RWPE1 (cell line): ENCODE results near the gene ATF7IP.
"Not testable (repeated sequence)": the region's sequence is repeated elsewhere in the genome, so short reads cannot be mapped to it uniquely, and the experiment has no call there.

Experiments
- CTCF ChIA-PET: fragments of 350-600 bp; sonication (Branson Sonifier 250); formaldehyde crosslinking; extraction: SDS; loops from one replicate; lab custom pipeline; 2021; lab: Yijun Ruan, JAX
- POLR2A ChIA-PET: fragments of 400-600 bp; formaldehyde crosslinking; extraction: SDS; loops from one replicate; lab custom pipeline; 2020; ENCODE audit warnings: antibody characterized with exemption; ENCODE audit not compliant: low non-redundant PET; lab: Yijun Ruan, JAX
- DNase-seq: peaks from one replicate; pipeline ENCODE4 v3.0.0; 2012; ENCODE audit warnings: low spot score
- H3K27ac ChIP-seq: fragments of 450-650 bp; 2 replicates; pipeline ENCODE4 v1.5.1; 2017
- TF ChIP-seq, protein P1 (sequence below): fragments of 450-650 bp; conservative IDR thresholded peaks from 2 replicates; pipeline ENCODE4 v1.5.1; 2017; ENCODE audit warnings: low read depth, mild to moderate bottlenecking

The ATF7IP gene, protein sequence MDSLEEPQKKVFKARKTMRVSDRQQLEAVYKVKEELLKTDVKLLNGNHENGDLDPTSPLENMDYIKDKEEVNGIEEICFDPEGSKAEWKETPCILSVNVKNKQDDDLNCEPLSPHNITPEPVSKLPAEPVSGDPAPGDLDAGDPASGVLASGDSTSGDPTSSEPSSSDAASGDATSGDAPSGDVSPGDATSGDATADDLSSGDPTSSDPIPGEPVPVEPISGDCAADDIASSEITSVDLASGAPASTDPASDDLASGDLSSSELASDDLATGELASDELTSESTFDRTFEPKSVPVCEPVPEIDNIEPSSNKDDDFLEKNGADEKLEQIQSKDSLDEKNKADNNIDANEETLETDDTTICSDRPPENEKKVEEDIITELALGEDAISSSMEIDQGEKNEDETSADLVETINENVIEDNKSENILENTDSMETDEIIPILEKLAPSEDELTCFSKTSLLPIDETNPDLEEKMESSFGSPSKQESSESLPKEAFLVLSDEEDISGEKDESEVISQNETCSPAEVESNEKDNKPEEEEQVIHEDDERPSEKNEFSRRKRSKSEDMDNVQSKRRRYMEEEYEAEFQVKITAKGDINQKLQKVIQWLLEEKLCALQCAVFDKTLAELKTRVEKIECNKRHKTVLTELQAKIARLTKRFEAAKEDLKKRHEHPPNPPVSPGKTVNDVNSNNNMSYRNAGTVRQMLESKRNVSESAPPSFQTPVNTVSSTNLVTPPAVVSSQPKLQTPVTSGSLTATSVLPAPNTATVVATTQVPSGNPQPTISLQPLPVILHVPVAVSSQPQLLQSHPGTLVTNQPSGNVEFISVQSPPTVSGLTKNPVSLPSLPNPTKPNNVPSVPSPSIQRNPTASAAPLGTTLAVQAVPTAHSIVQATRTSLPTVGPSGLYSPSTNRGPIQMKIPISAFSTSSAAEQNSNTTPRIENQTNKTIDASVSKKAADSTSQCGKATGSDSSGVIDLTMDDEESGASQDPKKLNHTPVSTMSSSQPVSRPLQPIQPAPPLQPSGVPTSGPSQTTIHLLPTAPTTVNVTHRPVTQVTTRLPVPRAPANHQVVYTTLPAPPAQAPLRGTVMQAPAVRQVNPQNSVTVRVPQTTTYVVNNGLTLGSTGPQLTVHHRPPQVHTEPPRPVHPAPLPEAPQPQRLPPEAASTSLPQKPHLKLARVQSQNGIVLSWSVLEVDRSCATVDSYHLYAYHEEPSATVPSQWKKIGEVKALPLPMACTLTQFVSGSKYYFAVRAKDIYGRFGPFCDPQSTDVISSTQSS

DNA sequence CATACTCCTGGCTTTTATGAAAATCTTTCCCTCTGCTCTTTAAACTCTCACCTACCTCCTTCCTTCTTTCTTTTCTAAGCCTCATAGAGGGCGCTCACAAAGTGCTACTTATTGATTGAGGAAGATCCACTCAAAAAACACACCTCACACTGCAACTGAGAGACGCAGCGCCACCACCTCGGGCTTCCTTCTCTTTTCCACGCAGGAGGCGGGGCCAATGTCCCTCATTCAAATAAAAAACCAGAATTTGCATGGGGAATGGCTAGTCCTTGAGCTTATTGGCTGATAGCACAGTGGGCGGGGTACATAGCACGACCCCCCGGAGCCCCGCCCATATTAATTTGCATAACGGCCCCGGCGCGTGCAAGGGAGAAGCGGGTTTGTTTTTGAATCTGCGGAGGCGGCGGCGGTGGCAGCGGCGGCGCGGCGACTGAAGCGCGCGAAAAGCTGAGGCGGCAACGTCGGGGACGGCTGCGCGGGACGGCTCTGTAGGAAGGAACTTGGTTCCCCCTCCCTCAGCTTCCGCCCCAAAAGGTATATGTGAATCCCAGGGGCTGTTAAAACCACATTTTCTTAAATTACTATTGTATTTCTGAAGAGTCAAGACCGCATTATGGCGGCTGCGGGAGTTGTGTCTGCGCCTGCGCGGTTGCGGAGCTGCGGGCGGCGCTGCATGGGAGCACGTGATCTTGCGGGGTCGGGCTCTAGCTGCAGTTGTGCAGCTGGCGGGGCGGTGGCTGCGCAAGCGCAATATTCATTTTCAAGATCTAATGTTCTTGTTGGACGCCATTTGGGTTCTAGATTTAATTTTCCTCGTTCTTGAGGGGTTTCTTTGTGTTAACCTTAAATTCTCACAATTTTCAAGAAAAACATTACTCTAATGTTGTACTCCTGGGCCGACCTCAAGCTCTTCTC is at the start of gene ATF7IP:
TSS of gene ATF7IP (plus strand) at position 389 of the 915 bp plus-strand sequence. CDS start 58,234 bp downstream, outside the sequence.
- TF ChIP-seq, protein P1, sequence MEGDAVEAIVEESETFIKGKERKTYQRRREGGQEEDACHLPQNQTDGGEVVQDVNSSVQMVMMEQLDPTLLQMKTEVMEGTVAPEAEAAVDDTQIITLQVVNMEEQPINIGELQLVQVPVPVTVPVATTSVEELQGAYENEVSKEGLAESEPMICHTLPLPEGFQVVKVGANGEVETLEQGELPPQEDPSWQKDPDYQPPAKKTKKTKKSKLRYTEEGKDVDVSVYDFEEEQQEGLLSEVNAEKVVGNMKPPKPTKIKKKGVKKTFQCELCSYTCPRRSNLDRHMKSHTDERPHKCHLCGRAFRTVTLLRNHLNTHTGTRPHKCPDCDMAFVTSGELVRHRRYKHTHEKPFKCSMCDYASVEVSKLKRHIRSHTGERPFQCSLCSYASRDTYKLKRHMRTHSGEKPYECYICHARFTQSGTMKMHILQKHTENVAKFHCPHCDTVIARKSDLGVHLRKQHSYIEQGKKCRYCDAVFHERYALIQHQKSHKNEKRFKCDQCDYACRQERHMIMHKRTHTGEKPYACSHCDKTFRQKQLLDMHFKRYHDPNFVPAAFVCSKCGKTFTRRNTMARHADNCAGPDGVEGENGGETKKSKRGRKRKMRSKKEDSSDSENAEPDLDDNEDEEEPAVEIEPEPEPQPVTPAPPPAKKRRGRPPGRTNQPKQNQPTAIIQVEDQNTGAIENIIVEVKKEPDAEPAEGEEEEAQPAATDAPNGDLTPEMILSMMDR = peak; percentile 21; the same call in 1 of the 2 replicates
- H3K27ac ChIP-seq = peak within 1 kb of the TSS; percentile 96
- peak; percentile 98 for DNase-seq
- CTCF ChIA-PET = interaction anchor here (0.6 to 1.2 kb wide), 8 partner anchors 127 to 1115 kb away, joined by 3 to 7 read pairs (median 4); no protein-coding TSS in a partner anchor
- POLR2A ChIA-PET = interaction anchor here (0.5 to 1.9 kb wide), 4 partner anchors 29 to 130 kb away, joined by 3 to 9 read pairs (median 3); no protein-coding TSS in a partner anchor

DNA sequence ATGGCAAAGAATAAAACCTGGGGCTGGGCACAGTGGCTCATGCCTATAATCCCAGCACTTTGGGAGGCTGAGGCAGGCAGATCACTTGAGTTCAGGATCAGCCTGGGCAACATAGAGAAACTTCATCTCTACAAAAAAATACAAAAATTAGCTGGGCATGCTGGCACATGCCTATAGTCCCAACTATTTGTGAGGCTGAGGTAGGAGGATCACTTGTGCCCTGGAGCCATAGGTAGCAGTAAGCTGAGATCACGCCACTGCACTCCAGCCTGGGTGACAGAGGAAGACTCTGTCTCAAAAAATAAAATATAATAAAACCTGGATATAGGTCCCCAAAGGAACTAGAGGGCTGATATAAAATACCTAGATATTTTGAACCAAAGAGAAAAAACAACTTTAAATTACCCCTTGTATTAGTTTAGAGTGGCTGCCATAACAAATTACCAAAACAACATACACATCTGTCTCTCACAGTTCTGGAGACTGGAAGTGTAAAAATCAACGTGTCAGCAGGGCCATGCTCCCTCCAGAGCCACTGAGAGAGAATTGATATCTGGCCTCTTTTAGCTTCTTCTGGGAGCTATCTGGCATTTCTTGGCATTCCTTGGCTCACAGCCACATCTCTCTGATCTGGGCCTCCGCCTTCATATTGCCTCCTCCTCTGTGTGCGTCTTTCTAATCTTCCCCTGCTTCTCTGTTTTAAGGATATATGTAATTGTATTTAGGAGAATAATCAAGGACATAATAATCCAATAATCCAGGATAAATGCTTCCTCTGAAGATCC is 47.9 kb upstream of the ATF7IP start:
- CTCF ChIA-PET = no interaction called here
- DNase-seq = no peak
- POLR2A ChIA-PET = no interaction called here
- TF ChIP-seq, protein P1 = no peak
- H3K27ac ChIP-seq = no peak overlapping the region

DNA sequence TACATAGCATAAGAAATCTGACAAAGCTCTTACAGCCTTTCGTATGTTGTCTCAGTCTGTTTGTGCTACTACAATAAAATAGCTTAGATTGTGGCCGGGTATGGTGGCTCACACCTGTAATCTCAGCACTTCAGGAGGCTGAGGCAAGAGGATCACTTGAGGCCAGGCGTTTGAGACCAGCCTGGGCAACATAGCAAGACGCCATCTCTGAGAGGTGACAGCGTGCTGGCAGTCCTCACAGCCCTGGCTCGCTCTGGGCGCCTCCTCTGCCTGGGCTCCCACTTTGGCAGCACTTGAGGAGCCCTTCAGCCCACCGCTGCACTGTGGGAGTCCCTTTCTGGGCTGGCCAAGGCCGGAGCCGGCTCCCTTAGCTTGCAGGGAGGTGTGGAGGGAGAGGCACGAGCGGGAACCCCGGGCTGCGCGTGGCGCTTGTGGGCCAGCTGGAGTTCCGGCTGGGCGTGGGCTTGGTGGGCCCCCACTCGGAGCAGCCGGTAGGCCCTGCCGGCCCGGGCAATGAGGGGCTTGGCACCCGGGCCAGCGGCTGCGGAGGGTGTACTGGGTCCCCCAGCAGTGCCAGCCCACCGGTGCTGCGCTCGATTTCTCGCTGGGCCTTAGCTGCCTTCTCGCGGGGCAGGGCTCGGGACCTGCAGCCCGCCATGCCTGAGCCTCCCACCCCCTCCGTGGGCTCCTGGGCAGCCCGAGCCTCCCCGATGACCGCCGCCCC is 45.6 kb upstream of the ATF7IP start:
- POLR2A ChIA-PET, CTCF ChIA-PET, DNase-seq, H3K27ac ChIP-seq: not testable (repeated sequence)

DNA sequence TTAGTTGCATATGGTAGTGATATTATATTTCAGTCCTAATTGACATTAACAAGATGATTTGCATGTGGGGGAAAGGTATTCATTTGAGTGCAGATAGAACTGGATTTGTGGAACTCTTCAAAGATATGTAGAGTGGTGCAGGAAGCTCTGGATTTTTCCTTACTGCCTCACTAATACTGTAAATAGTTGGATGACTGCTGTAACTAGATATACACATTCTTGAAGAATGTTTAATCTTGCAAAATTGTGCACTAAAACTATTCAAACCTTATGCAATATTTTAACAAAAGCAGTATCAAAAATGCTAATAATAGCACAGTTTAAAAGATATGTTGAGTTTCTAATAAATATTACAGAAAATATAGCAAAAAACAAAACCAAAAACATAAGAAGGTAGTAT is 43.1 kb upstream of the ATF7IP start:
- ChIA-PET CTCF (interaction anchor here (0.6 kb wide), 1 partner anchor 44 kb away, joined by 3 read pairs; no protein-coding TSS in a partner anchor), POLR2A (interaction anchor here (0.7 kb wide), 1 partner anchor 103 kb away, joined by 3 read pairs; no protein-coding TSS in a partner anchor)
- TF ChIP-seq, protein P1 = no peak
- H3K27ac ChIP-seq = no peak overlapping the region
- no peak for DNase-seq

DNA sequence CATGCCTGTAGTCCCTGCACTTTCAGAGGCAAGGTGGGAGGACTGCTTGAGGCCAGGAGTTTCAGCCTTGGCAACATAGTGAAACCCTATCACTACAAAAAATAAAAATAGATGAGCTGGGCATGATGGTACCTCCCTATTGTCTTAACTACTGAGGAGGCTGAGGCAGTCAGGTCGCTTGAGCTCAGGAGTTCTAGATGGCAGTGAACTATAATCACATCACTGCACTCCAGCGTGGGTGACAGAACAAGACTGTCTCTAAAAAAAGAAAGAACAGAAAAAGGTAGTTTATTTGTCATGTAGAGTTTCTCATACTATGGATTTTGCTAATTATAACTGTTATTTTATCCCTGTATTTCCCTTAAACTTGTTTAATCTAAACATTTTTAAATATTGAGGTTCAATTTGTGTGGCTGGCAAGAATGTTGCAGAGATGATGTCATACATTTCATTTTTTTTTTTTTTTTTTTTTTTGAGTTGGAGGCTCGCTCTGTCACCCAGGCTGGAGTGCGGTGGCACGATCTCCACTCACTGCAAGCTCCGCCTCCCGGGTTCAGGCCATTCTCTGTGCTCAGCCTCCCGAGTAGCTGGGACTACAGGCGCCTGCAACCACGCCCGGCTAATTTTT is 39.7 kb upstream of the ATF7IP start:
- CTCF ChIA-PET = no interaction called here
- POLR2A ChIA-PET = no interaction called here
- no peak overlapping the region for H3K27ac ChIP-seq
- no peak for DNase-seq
- TF ChIP-seq, protein P1 = no peak
